IPS DF 19.7 (cell line): ENCODE measurements around the gene WDR75.
"Not testable (repeated sequence)": the region's sequence is repeated elsewhere in the genome, so short reads cannot be mapped to it uniquely, and the experiment has no call there.

Experiments
- DNase-seq: peaks from one replicate; pipeline ENCODE4 v3.0.0-alpha.2; 2013; ENCODE audit warnings: low read depth, low spot score

Gene WDR75

GRCh38 chr2:189441709-189442074 is 418 bp downstream of the WDR75 start:
- DNase-seq, result no peak

GRCh38 chr2:189442468-189442867 is 1.2 kb downstream of the WDR75 start:
- DNase-seq, result no peak

- DNase-seq, result no peak
Observed at GRCh38 chr2:189444322-189444721, 3.0 kb downstream of the WDR75 start.

- no peak for DNase-seq
Observed at GRCh38 chr2:189446780-189447179, 5.5 kb downstream of the WDR75 start.

- no peak for DNase-seq
Observed at GRCh38 chr2:189454009-189454408, 12.7 kb downstream of the WDR75 start.

- DNase-seq, result no peak
Observed at GRCh38 chr2:189465076-189465475, 23.8 kb downstream of the WDR75 start.

GRCh38 chr2:189465478-189465877 is 24.2 kb downstream of the WDR75 start:
- DNase-seq, result no peak

- DNase-seq, result no peak
Observed at GRCh38 chr2:189466046-189466445, 24.8 kb downstream of the WDR75 start.

GRCh38 chr2:189466656-189467055 is 25.4 kb downstream of the WDR75 start:
- DNase-seq, result no peak

GRCh38 chr2:189467160-189467559 is 25.9 kb downstream of the WDR75 start:
- DNase-seq, result no peak

- DNase-seq, result no peak
Observed at GRCh38 chr2:189467593-189467992, 26.3 kb downstream of the WDR75 start.

GRCh38 chr2:189474526-189474925 is 33.3 kb downstream of the WDR75 start:
- DNase-seq, result no peak

- no peak for DNase-seq
Observed at GRCh38 chr2:189477756-189478155, 36.5 kb downstream of the WDR75 start.

GRCh38 chr2:189478289-189478688 is 37.0 kb downstream of the WDR75 start:
- not testable (repeated sequence) for DNase-seq

- no peak for DNase-seq
Observed at GRCh38 chr2:189481071-189481470, 39.8 kb downstream of the WDR75 start.

- DNase-seq, result no peak
Observed at GRCh38 chr2:189483571-189483970, 42.3 kb downstream of the WDR75 start.

GRCh38 chr2:189483980-189484740 is 42.9 kb downstream of the WDR75 start:
- no peak for DNase-seq

GRCh38 chr2:189485146-189485545 is 43.9 kb downstream of the WDR75 start:
- DNase-seq, result no peak

- DNase-seq, result no peak
Observed at GRCh38 chr2:189486237-189486770, 45.0 kb downstream of the WDR75 start.

- DNase-seq, result no peak
Observed at GRCh38 chr2:189487283-189488007, 46.2 kb downstream of the WDR75 start.

GRCh38 chr2:189488008-189488310 is 46.7 kb downstream of the WDR75 start:
- no peak for DNase-seq

GRCh38 chr2:189492451-189492850 is 51.2 kb downstream of the WDR75 start:
- no peak for DNase-seq

- DNase-seq, result no peak
Observed at GRCh38 chr2:189498205-189498604, 56.9 kb downstream of the WDR75 start.
